ENCODE measurements around the gene ERLEC1. TPM values are rescaled to one million over a fixed set of nuclear protein-coding genes. Genes with fewer than 3 reads are reported as not detected.

ERLEC1 gene
- total RNA-seq, 6 experiments from 2014 or later, result 86.0 to 102 (median 93.7) TPM

- TF ChIP-seq, protein P1, sequence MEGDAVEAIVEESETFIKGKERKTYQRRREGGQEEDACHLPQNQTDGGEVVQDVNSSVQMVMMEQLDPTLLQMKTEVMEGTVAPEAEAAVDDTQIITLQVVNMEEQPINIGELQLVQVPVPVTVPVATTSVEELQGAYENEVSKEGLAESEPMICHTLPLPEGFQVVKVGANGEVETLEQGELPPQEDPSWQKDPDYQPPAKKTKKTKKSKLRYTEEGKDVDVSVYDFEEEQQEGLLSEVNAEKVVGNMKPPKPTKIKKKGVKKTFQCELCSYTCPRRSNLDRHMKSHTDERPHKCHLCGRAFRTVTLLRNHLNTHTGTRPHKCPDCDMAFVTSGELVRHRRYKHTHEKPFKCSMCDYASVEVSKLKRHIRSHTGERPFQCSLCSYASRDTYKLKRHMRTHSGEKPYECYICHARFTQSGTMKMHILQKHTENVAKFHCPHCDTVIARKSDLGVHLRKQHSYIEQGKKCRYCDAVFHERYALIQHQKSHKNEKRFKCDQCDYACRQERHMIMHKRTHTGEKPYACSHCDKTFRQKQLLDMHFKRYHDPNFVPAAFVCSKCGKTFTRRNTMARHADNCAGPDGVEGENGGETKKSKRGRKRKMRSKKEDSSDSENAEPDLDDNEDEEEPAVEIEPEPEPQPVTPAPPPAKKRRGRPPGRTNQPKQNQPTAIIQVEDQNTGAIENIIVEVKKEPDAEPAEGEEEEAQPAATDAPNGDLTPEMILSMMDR (IDR thresholded peaks at IDR 0.05), result no peak
- DNase-seq, result peak; percentile 18
- H3K9me3 Mint-ChIP-seq, result no peaks in the 10 kb centered on the region
- H3K27me3 Mint-ChIP-seq (ENCODE audit: insufficient read depth), result no peaks in the 10 kb centered on the region; the same call in 1 of the 2 replicates
- H3K27ac Mint-ChIP-seq, result peak overlapping the region; percentile 62
- H3K4me3 Mint-ChIP-seq, result peak overlapping the region; percentile 98
- H3K36me3 Mint-ChIP-seq (ENCODE audit: low read depth), result peaks cover 24% of the 10 kb centered on the region
- H3K4me1 Mint-ChIP-seq (ENCODE audit: low read depth), result peaks cover 28% of the 10 kb centered on the region
These were observed 2.4 kb upstream of the ERLEC1 start for GRCh38 chr2:53784436-53784835.

DNA sequence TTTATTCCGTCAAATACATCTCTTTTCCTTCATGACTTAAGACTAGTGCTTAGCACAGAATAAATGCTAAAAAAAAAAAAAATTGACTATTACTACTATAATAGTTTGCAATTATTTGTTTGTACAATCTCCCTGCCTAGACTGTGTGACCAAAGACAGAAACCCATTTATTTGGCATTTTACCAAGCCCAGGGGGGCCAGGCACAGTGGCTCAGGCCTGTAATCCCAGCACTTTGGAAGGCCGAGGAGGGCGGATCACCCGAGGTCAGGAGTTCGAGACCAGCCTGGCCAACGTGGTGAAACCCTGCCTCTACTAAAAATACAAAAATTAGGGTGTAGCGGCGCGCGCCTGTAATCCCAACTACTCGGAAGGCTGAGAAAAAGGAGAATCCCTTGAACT lies 1.5 kb upstream of the ERLEC1 start:
- Mint-ChIP-seq H3K27ac (peak overlapping the region; percentile 89), H3K36me3 (ENCODE audit: low read depth) (peaks cover 15% of the 10 kb centered on the region), H3K4me1 (ENCODE audit: low read depth) (peaks cover 28% of the 10 kb centered on the region), H3K4me3 (peak overlapping the region; percentile 98), H3K9me3 (no peaks in the 10 kb centered on the region), H3K27me3 (ENCODE audit: insufficient read depth) (no peaks in the 10 kb centered on the region; the same call in 1 of the 2 replicates)
- TF ChIP-seq, protein P1 (IDR thresholded peaks at IDR 0.05), result no peak
- DNase-seq, result no peak

- H3K9me3 Mint-ChIP-seq, result no peaks in the 10 kb centered on the region
These were observed 516 bp upstream of the ERLEC1 start for GRCh38 chr2:53786352-53786704.

GRCh38 chr2:53787614-53788289 lies 908 bp downstream of the ERLEC1 start:
- peak overlapping the region; percentile 98 for H3K4me3 Mint-ChIP-seq

More at GRCh38 chr2:53786352-53786704, 516 bp upstream of the ERLEC1 start:
- Mint-ChIP-seq H3K27me3 (ENCODE audit: insufficient read depth) (no peaks in the 10 kb centered on the region; the same call in none of the 2 replicates), H3K4me3 (peak overlapping the region; percentile 98), H3K4me1 (ENCODE audit: low read depth) (peaks cover 36% of the 10 kb centered on the region), H3K36me3 (ENCODE audit: low read depth) (peaks cover 13% of the 10 kb centered on the region), H3K27ac (peak overlapping the region; percentile 89)
- TF ChIP-seq, protein P1 (IDR thresholded peaks at IDR 0.05), result no peak
- peak; percentile 38 for DNase-seq

GRCh38 chr2:53793261-53793660 lies 6.4 kb downstream of the ERLEC1 start:
- Mint-ChIP-seq H3K36me3 (ENCODE audit: low read depth) (peaks cover 11% of the 10 kb centered on the region; the same call in 1 of the 2 replicates), H3K4me1 (ENCODE audit: low read depth) (peaks cover 31% of the 10 kb centered on the region), H3K4me3 (no peak overlapping the region), H3K27me3 (ENCODE audit: insufficient read depth) (no peaks in the 10 kb centered on the region; the same call in 1 of the 2 replicates), H3K27ac (peak overlapping the region; percentile 56), H3K9me3 (no peaks in the 10 kb centered on the region)
- no peak for DNase-seq
- TF ChIP-seq, protein P1 (IDR thresholded peaks at IDR 0.05), result no peak

More at GRCh38 chr2:53787614-53788289, 908 bp downstream of the ERLEC1 start:
- H3K9me3 Mint-ChIP-seq, result no peaks in the 10 kb centered on the region
- peak; percentile 18 for DNase-seq
- TF ChIP-seq, protein P1 (IDR thresholded peaks at IDR 0.05), result no peak
- H3K4me1 Mint-ChIP-seq (ENCODE audit: low read depth), result peaks cover 41% of the 10 kb centered on the region
- H3K36me3 Mint-ChIP-seq (ENCODE audit: low read depth), result peaks cover 13% of the 10 kb centered on the region
- H3K27me3 Mint-ChIP-seq (ENCODE audit: insufficient read depth), result no peaks in the 10 kb centered on the region; the same call in none of the 2 replicates
- peak overlapping the region; percentile 89 for H3K27ac Mint-ChIP-seq
